Astrocyte of the spinal cord (primary cell): ENCODE results near the gene SLC26A11.

ENCODE experiments used
- DNase-seq: peaks from one replicate; pipeline ENCODE4 v3.0.0; 2011; ENCODE audit warnings: low read depth, low spot score
- H3K4me3 ChIP-seq: 2 replicates; pipeline ENCODE4 v1.5.1; 2011; ENCODE audit warnings: low read depth, mild to moderate bottlenecking, low read length, moderate library complexity
- in situ Hi-C: cut with HindIII; loops from 2 replicates; pipeline ENCODE4 v1.10.0; 2017; ENCODE audit warnings: low sequenced_read_pairs
- TF ChIP-seq, protein P1 (sequence below): IDR thresholded peaks from 2 replicates; pipeline ENCODE4 v1.5.1; 2012; ENCODE audit warnings: low read depth, mild to moderate bottlenecking, low read length, inconsistent platforms

Gene SLC26A11

DNA sequence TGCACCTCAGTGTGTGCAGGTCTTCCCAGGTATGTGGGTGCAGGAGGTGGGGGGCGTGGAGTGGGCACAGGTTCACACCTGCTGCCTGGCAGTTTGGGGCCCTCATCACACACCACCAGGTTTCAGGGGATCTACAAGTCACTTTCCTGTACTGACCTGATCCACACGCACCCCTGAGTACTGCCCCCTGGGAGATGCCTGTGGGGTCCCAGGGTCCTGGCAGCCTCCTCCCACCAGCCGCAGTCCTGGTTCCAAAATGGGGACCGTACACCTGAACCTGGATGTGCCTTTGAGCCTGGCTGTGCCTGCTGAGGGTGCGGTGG lies 66.4 kb downstream of the SLC26A11 start:
- TF ChIP-seq, protein P1, sequence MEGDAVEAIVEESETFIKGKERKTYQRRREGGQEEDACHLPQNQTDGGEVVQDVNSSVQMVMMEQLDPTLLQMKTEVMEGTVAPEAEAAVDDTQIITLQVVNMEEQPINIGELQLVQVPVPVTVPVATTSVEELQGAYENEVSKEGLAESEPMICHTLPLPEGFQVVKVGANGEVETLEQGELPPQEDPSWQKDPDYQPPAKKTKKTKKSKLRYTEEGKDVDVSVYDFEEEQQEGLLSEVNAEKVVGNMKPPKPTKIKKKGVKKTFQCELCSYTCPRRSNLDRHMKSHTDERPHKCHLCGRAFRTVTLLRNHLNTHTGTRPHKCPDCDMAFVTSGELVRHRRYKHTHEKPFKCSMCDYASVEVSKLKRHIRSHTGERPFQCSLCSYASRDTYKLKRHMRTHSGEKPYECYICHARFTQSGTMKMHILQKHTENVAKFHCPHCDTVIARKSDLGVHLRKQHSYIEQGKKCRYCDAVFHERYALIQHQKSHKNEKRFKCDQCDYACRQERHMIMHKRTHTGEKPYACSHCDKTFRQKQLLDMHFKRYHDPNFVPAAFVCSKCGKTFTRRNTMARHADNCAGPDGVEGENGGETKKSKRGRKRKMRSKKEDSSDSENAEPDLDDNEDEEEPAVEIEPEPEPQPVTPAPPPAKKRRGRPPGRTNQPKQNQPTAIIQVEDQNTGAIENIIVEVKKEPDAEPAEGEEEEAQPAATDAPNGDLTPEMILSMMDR = no peak
- no peak for DNase-seq
- H3K4me3 ChIP-seq = no peak overlapping the region
- in situ Hi-C loops = no loop called here

DNA sequence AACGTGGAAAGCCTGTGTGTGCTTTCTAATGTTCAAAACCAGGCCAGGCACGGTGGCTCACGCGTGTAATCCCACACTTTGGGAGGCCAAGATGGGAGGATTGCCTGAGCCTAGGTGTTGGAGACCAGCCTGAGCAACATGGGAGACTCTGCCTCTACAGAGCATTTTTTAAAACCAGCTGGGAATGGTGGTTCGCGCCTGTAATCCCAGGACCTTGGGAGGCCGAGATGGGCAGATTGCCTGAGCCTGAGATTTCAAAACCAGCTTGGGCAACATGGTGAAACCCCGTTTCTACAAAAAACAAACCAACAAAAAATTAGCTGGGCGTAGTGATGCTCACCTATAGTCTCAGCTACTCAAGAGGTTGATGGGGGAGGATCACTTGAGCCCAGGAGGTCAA lies 66.8 kb downstream of the SLC26A11 start:
- in situ Hi-C loops = no loop called here
- TF ChIP-seq, protein P1 = no peak
- no peak overlapping the region for H3K4me3 ChIP-seq
- no peak for DNase-seq

DNA sequence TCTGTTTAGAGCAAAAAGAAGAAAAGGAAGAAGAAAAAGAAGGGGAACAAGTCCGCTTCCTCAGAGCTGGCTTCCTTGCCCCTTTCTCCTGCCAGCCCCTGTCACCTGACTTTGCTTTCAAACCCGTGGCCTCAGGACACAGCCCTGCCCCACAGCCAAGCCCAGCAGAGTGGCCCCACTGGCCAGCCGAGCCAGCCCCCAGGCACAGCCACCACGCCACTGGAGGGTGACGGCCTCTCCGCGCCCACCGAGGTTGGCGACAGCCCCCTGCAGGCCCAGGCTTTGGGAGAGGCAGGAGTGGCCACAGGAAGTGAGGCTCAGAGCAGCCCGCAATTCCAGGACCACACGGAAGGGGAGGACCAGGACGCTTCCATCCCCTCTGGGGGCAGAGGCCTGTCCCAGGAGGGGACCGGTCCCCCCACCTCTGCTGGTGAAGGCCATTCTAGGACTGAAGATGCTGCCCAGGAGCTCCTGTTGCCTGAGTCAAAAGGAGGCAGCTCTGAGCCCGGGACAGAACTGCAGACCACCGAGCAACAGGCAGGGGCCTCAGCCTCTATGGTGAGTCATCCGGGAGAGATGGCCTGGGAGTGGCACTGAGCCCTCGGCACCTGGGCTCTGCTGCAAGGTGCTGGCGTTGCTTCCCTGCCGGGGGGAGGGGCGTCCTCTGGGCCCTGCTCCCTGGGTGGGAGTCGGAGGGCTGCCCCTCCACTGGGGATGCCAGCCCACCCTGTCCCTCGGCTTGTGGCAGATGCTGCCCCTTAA lies 67.8 kb downstream of the SLC26A11 start:
- TF ChIP-seq, protein P1 = no peak
- in situ Hi-C loops = no loop called here
- H3K4me3 ChIP-seq = no peak overlapping the region
- DNase-seq = no peak

DNA sequence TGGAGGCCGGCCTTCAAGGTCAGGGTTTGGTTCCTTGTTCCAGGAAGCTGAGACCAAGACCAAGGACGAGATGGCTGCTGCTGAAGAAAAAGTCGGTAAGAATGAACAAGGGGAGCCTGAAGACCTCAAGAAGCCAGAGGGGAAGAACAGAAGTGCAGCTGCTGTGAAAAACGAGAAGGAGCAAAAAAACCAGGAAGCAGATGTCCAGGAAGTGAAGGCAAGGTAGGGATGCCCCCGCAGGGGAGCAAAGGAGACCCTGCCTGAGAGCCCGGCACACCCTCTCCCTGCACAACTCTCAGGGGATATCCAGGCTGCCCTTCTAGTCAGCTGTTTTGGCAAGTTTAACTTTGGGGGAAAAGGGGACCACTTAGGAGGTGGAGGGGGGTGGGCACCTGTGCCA lies 69.4 kb downstream of the SLC26A11 start:
- in situ Hi-C loops = no loop called here
- TF ChIP-seq, protein P1 = no peak
- H3K4me3 ChIP-seq = no peak overlapping the region
- DNase-seq = no peak

DNA sequence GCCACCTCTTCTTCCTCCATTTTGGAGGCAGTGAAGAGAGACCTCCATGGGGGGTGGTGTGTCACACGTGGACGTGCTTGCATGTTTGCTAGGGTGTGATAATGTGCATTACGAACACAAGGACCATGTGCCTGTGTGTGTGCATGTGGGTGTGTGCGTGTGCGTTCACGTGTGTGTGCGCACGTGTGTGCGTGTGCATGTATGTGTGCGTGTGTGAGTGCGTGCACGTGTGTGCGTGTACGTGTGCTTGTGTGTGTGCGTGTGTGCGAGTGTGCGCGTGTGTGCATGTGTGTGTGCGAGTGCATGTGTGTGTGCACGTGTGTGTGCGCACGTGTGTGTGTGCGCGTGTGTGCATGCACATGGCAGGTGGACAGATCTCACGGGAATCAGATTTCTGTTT lies 69.9 kb downstream of the SLC26A11 start:
- H3K4me3 ChIP-seq = no peak overlapping the region
- no peak for DNase-seq
- in situ Hi-C loops = no loop called here
- TF ChIP-seq, protein P1 = no peak

DNA sequence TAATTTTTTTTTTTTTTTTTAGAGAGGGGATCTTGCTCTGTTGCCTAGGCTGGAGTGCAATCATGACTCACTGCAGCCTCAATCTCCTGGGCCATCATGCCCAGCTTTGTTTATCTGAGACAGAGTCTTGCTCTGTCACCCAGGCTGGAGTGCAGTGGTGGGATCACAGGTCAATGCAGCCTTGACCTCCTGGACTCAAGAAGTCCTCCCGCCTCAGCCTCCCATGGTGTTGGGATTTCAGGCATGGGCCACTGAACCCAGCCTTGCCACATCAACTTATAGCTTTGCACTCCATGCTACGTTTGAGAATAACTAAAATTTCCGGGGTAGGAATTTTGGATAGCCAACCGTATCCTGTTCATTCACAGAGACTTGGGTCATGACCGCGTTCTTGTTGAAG lies 71.0 kb downstream of the SLC26A11 start:
- TF ChIP-seq, protein P1 = no peak
- no peak overlapping the region for H3K4me3 ChIP-seq
- no peak for DNase-seq
- in situ Hi-C loops = no loop called here
